HG03095 (cell line): ENCODE measurements around the gene SUN1.
"Not testable (repeated sequence)": the region's sequence is repeated elsewhere in the genome, so short reads cannot be mapped to it uniquely, and the experiment has no call there.

Experiments used
- ATAC-seq: cut with Tn5 transposase; IDR thresholded peaks from one replicate; pipeline ENCODE4 v1.9.1; 2021; ENCODE audit warnings: moderate library complexity; ENCODE audit not compliant: unreplicated experiment

SUN1 gene

GRCh38 chr7:834277-834676 is 2.0 kb downstream of the SUN1 start:
- ATAC-seq: no peak

GRCh38 chr7:835021-835420 is 2.7 kb downstream of the SUN1 start:
- ATAC-seq: no peak

GRCh38 chr7:835485-836401 is 3.5 kb downstream of the SUN1 start:
- ATAC-seq: no peak

- no peak for ATAC-seq
These were observed 4.2 kb downstream of the SUN1 start for GRCh38 chr7:836429-836828.

GRCh38 chr7:837001-837400 is 4.7 kb downstream of the SUN1 start:
- ATAC-seq: no peak

GRCh38 chr7:840001-840600 is 7.8 kb downstream of the SUN1 start:
- ATAC-seq: no peak

- no peak for ATAC-seq
These were observed 9.7 kb downstream of the SUN1 start for GRCh38 chr7:841943-842342.

GRCh38 chr7:842431-843031 is 10.3 kb downstream of the SUN1 start:
- ATAC-seq: no peak

- no peak for ATAC-seq
These were observed 11.0 kb downstream of the SUN1 start for GRCh38 chr7:843230-843629.

GRCh38 chr7:844043-844442 is 11.8 kb downstream of the SUN1 start:
- no peak for ATAC-seq

GRCh38 chr7:844514-844913 is 12.2 kb downstream of the SUN1 start:
- ATAC-seq: no peak

GRCh38 chr7:845091-845490 is 12.8 kb downstream of the SUN1 start:
- ATAC-seq: no peak

- no peak for ATAC-seq
These were observed 13.5 kb downstream of the SUN1 start for GRCh38 chr7:845731-846130.

GRCh38 chr7:846958-847650 is 14.8 kb downstream of the SUN1 start:
- ATAC-seq: not testable (repeated sequence)

- not testable (repeated sequence) for ATAC-seq
These were observed 15.5 kb downstream of the SUN1 start for GRCh38 chr7:847728-848127.

GRCh38 chr7:849145-849544 is 16.9 kb downstream of the SUN1 start:
- ATAC-seq: no peak

- no peak for ATAC-seq
These were observed 17.5 kb downstream of the SUN1 start for GRCh38 chr7:849781-850180.

GRCh38 chr7:851204-851603 is 18.9 kb downstream of the SUN1 start:
- no peak for ATAC-seq

- ATAC-seq: no peak
These were observed 21.3 kb downstream of the SUN1 start for GRCh38 chr7:853366-854117.

GRCh38 chr7:854118-854775 is 22.0 kb downstream of the SUN1 start:
- ATAC-seq: no peak
